IMR-90 (cell line): Measurements from ENCODE around the gene CGNL1.

Experiments
- BHLHE40 ChIP-seq: fragments of 150-350 bp; IDR thresholded peaks from 2 replicates; pipeline ENCODE4 v1.6.1; 2016; ENCODE audit warnings: mild to moderate bottlenecking, low read depth, low read length
- CTCF ChIP-seq: conservative IDR thresholded peaks from 2 replicates; pipeline ENCODE4 v1.5.1; 2012; ENCODE audit warnings: mild to moderate bottlenecking, low read depth, low read length, improper control_type of control experiment
- MAFK ChIP-seq: IDR thresholded peaks from 2 replicates; pipeline ENCODE4 v1.6.1; 2012; ENCODE audit warnings: low read depth, low read length, improper control_type of control experiment
- RAD21 ChIP-seq: IDR thresholded peaks from 2 replicates; pipeline ENCODE4 v1.6.1; 2012; ENCODE audit warnings: low read length, improper control_type of control experiment
- RCOR1 ChIP-seq: IDR thresholded peaks from 2 replicates; pipeline ENCODE4 v1.6.1; 2012; ENCODE audit warnings: mild to moderate bottlenecking, low read length, improper control_type of control experiment; ENCODE audit not compliant: insufficient replicate concordance

GRCh38 chr15:57555270-57555669, 179.0 kb downstream of the CGNL1 start:
- TF ChIP-seq CTCF: no peak
- no peak for TF ChIP-seq MAFK
- no peak for TF ChIP-seq RCOR1
- TF ChIP-seq RAD21: no peak
- no peak for TF ChIP-seq BHLHE40
